Left ventricle myocardium inferior (tissue), 1 donor: Measurements from ENCODE around the gene TSPAN9. TPM values are rescaled to one million over a fixed set of nuclear protein-coding genes. Genes with fewer than 3 reads are reported as not detected.

Experiments
- DNase-seq: peaks from one replicate; pipeline ENCODE4 v3.0.0-alpha.2; 2020
- H3K27ac ChIP-seq: fragments of 200-600 bp; replicated peaks from 2 replicates; pipeline ENCODE4 v1.8.0; 2021
- H3K27me3 ChIP-seq: fragments of 200-600 bp; 2 replicates; pipeline ENCODE4 v1.8.0; 2021; ENCODE audit warnings: low read depth
- H3K36me3 ChIP-seq: fragments of 200-600 bp; 2 replicates; pipeline ENCODE4 v1.8.0; 2021
- H3K4me1 ChIP-seq: fragments of 200-600 bp; 2 replicates; pipeline ENCODE4 v1.8.0; 2021
- H3K4me3 ChIP-seq: fragments of 200-600 bp; 2 replicates; pipeline ENCODE4 v1.8.0; 2021; ENCODE audit warnings: mild to moderate bottlenecking, moderate library complexity
- H3K9me3 ChIP-seq: fragments of 200-600 bp; replicated peaks from 2 replicates; pipeline ENCODE4 v1.8.0; 2021
- intact Hi-C: fragments of 100-400 bp; cut with micrococcal nuclease; formaldehyde crosslinking; loops from one replicate; pipeline ENCODE4 v1.11.0; 2022
- total RNA-seq: library from RNA; stranded (reverse); fragmentation: NEBNext Ultra II Directional; extraction: Animal tissue kit (Norgen Biotek cat#: 25700); gene quantifications from one replicate; pipeline ENCODE4 v1.2.1, GENCODE V29; 2021
- TF ChIP-seq, protein P1 (sequence below): fragments of 200-600 bp; IDR thresholded peaks from 2 replicates; pipeline ENCODE4 v1.8.0; 2021; ENCODE audit warnings: antibody characterized with exemption, mild to moderate bottlenecking, borderline replicate concordance
- donor health status: DM: no; HTN: yes; CAD: no; lungs with severe emphysema.

The TSPAN9 gene
- total RNA-seq, 1 donor from 2014 or later = 305 TPM

DNA sequence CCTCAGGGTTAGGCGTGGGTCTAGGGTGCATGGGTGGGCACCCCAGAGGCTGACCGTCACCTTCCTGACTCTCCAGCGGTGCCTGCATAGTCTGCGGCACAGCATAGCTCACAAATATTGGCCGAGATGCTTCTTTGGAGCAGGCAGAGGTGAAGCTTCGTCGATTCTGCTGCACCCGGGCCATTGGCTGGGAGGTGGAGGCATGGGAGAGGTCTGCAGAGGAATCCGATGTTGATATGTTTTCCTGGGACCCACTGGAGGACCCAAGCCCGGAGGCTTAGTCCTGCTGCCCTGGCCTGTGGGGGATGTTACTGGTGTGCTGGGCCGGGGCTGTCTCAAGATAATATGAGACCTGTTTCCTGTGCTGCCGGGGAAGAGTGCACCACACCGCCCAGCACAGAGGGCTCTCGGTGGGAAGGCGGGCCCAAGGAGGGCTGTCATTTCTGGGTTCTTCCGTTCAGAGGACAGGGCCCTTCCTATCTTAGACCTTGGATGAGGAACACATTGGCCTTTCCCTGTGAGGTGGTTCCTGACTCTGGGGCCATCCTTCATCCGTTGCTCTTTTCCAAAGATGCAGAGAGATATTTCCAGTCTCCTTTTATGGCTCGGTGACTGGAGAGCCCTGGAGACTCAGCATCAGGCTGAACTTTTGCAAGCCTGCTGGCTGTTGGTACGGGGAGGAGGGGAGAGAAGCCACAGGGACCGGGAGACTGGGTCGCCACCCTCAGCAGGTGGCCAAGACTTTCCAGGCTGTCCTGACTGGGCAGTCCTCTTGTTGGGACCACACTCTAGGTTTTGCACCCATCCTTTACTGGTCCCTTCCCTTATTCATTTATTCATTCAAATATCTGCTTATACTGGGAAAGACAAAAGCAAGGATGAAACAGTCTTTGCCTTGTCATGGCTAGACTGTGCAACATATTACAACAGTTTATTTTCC, 143.5 kb downstream of the TSPAN9 start:
- no peaks in the 10 kb centered on the region for H3K27me3 ChIP-seq
- intact Hi-C loops = no loop called here
- peaks cover 6% of the 10 kb centered on the region for H3K36me3 ChIP-seq
- no peak for DNase-seq
- TF ChIP-seq, protein P1, sequence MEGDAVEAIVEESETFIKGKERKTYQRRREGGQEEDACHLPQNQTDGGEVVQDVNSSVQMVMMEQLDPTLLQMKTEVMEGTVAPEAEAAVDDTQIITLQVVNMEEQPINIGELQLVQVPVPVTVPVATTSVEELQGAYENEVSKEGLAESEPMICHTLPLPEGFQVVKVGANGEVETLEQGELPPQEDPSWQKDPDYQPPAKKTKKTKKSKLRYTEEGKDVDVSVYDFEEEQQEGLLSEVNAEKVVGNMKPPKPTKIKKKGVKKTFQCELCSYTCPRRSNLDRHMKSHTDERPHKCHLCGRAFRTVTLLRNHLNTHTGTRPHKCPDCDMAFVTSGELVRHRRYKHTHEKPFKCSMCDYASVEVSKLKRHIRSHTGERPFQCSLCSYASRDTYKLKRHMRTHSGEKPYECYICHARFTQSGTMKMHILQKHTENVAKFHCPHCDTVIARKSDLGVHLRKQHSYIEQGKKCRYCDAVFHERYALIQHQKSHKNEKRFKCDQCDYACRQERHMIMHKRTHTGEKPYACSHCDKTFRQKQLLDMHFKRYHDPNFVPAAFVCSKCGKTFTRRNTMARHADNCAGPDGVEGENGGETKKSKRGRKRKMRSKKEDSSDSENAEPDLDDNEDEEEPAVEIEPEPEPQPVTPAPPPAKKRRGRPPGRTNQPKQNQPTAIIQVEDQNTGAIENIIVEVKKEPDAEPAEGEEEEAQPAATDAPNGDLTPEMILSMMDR = no peak
- H3K27ac ChIP-seq = peak overlapping the region; percentile 88
- no peaks in the 10 kb centered on the region for H3K9me3 ChIP-seq
- peaks cover 99% of the 10 kb centered on the region for H3K4me1 ChIP-seq
- H3K4me3 ChIP-seq = no peak overlapping the region

- Histone ChIP-seq H3K36me3 (peaks cover 6% of the 10 kb centered on the region), H3K9me3 (no peaks in the 10 kb centered on the region), H3K4me1 (peaks cover 96% of the 10 kb centered on the region), H3K27me3 (no peaks in the 10 kb centered on the region), H3K4me3 (no peak overlapping the region), H3K27ac (peak overlapping the region; percentile 31)
- TF ChIP-seq, protein P1 = no peak
- intact Hi-C loops = no loop called here
- DNase-seq = no peak
Measured at GRCh38 chr12:3222306-3222705, 145.1 kb downstream of the TSPAN9 start.

DNA sequence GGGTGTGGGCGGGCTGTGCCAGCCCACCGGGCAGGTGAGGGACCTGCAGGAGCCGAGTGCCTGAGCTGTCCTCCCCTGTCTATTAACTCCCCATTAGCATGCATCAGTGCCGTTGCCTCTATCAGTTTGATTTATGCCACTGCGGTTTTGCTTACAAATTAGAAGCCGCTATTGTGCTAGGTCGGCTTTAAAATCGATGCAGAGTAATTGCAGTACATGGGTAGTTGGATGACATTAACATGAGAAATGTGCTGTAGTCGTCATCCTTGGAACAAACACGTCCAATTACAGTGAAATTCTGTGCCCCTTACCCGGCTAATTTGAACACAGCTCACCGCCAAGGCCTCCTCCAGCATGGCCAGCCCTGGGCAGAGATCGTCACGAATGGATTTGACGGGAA, 145.8 kb downstream of the TSPAN9 start:
- no peak overlapping the region for H3K4me3 ChIP-seq
- intact Hi-C loops = no loop called here
- TF ChIP-seq, protein P1 = no peak
- peaks cover 6% of the 10 kb centered on the region for H3K36me3 ChIP-seq
- H3K4me1 ChIP-seq = peaks cover 94% of the 10 kb centered on the region
- H3K27ac ChIP-seq = no peak overlapping the region
- no peak for DNase-seq
- no peaks in the 10 kb centered on the region for H3K27me3 ChIP-seq
- no peaks in the 10 kb centered on the region for H3K9me3 ChIP-seq

DNA sequence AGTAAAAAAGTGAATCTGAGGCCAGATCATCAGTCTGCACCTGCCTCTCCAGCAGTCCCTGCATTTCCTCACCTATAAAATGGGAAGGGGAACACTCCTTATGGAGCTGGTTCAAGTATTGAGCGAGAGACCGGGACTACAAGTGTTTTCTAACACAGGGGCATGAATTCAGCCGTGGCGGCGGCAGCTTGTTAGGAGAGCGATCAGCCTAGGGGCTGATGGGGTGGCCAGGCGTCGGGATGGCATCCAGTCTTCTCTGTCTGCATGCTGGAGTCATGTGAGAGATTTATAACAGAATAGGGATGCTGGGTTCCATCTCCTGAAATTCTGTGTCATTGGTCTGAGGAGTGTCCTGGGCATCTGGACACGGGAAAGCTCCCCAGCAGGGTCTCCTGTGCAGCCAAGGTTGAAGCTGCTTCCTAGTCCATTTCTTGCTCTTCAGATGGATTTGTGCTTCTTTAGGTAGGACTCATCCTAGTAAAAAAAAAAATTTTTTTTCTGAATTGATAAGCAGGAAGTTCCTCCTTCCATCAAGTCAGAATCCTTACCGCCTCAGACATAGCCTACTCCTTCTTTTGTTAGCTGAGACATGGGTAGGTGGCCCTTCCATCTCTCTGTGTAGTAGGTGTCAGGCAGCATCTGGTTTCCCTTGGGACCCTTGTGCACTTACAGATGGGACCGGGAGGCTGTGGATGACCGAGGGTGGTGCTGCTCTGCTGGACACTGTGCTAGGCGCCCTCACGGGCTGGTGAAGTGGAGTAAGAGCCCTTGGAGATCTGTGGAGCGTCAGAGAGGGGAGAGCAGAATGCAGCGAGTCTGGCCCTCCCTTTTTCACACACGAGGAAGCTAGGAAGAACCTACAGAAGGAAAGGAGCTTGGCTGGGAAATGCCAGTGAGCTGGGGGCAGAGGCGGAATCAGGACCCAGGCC, 146.7 kb downstream of the TSPAN9 start:
- intact Hi-C loops = no loop called here
- Histone ChIP-seq H3K36me3 (peaks cover 6% of the 10 kb centered on the region), H3K27me3 (no peaks in the 10 kb centered on the region), H3K4me3 (no peak overlapping the region), H3K27ac (peak overlapping the region; percentile 13), H3K9me3 (peaks cover 6% of the 10 kb centered on the region), H3K4me1 (peaks cover 87% of the 10 kb centered on the region)
- TF ChIP-seq, protein P1 = no peak
- DNase-seq = no peak

DNA sequence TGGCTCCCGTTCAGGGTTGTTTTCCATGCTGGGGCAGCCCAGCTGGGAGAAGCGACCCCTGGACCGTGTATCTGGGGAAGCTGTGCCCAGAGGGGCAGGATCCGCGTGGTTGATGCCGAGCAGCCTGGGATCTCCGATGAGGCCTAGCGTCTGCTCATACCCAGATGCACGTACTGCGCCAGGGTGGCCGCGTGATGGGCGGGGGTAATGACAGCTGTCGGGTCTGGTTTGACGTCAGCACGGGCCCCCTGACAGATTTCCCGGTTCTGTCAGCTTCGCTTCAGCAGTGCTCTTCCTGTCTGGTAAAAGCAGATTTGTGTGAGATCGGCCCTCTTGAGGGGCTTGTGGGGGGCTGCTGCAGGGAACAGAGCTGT, 147.3 kb downstream of the TSPAN9 start:
- H3K9me3 ChIP-seq = peaks cover 7% of the 10 kb centered on the region
- no peaks in the 10 kb centered on the region for H3K27me3 ChIP-seq
- intact Hi-C loops = no loop called here
- peak overlapping the region; percentile 13 for H3K27ac ChIP-seq
- TF ChIP-seq, protein P1 = no peak
- H3K4me3 ChIP-seq = no peak overlapping the region
- H3K4me1 ChIP-seq = peaks cover 87% of the 10 kb centered on the region
- H3K36me3 ChIP-seq = peaks cover 6% of the 10 kb centered on the region
- DNase-seq = no peak
